ENCODE results near the gene FRMD4A.

The FRMD4A gene

DNA sequence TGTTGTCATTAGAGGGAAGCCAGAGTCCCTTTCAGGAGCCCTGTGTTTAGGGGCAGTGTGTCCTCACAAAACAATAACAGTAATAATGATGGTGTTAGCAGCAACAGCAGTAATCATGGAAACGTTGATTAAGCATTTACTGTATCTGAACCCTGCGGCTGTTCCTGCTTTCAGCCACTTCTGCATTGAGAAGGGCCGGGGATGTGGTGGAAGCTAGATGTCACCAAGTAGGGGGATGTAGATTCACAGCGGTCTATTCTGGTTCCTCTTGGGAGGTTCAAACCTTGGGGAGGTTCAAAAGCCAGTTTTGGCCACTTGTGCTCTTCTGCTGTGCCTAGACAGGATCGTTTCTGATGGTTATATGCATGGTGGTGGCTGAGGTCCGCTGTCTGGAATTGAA is 699.1 kb downstream of the FRMD4A start:
- DNase-seq: no peak

DNA sequence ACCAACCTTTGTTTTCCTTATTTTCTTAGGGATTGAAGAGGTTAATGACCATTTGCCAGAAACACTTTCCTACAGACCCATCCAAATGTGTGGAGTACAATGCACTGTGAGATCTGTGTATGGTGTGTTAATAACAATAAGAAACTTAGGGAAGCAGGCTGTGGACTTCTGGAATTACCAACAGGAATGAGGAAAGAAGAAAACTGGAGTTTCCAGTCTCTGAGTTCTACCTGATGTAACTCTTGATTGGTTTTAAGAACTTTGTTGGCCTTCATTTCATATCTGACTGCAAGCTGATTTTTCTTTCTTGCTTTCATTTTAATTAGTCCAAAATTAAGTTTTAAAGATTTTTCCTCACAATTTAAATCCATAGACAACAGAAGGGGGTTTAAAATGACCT is 700.5 kb downstream of the FRMD4A start:
- DNase-seq: no peak

DNA sequence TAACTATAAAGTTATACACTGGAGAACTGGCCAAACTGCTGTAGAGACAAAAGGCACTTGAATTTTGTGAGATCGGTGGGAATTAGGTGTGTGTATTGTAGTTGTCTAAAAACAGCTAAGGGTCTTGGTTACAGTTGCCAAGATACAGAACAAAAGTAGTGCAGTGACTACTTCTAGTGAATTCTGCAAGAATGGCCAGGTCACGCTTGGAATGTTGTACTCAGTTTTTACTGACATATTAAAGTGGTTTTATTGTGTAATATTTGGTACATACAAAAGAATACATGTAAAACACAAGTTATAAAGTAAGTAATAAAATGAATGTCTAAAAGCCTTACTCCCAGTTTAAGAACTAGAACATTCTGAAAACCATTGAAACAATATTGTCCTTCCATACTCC is 701.6 kb downstream of the FRMD4A start:
- no peak for DNase-seq

DNA sequence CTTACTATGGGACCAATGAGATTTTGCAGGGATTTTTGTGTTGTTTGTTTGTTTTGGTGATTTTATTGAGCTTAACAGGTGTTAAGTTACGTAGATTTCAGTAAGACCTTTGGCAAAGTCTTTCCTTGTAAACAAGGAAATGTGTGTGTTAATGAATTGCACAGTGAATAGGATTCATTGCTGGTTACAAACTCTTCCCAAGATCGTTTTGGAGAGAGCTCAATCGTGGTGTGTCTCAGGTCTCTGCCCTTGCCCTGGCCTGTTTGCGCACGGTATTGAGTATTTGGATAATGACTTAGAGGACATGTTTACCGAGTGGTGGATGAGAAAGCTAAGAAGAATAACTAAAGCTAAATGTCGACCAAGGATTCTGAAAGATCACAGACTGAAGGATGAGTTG is 702.1 kb downstream of the FRMD4A start:
- no peak for DNase-seq

DNA sequence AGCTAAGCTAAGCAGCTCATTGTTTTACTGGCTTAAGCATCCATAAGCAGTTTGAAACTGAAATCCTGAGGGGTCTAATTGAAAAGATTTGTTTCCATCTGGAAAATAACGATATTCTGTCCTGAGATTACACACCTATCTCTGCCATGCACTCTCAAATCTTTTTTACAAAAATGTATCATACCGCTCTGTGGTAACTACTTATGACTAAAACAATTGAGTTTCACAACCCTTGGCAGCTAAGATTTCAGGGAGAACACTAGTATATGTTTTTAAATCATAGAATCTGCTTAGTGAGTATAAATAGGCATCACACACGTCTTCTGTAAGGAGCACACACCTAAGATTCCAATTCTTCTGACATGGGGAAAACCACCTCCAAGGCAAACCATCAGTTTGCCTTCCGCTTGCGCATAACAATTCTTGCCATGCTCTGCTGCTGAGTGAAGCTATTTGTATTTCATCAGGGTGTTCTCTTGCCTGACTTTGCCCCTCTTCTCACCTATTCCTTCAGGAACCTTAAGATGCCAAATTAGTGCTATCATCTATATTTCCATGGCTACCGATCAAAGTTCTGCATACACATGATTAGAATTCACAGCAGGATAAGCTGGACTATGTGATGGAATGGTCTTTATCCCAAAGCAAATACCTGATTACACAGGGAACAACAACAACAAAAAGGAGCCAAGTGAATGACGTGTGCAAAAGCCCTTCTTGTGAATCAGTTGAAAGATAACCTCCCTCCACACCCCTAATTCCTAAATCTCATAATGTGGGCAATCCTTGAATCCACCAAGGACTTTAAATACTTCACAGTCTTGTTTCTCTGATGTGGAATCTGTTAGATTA is 703.0 kb downstream of the FRMD4A start:
- DNase-seq: no peak

DNA sequence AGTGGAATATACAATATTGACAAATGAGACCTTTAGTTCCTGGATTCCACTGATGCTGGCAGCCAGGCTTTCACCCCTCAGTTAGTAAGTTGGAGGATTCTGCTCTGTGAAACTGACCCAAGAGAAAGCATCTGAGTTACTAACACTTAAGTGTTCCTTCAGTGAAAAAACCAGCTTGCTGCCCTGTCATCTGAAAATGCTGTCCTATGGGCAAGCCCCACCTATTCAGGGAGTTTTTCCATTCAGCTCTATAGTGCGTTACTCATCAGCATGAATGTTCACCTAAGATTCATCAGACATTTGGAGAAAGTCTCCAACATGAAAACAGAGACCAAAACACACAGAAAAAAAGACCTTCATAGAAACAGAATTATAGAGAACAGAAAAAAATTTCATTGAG is 706.1 kb downstream of the FRMD4A start:
- no peak for DNase-seq

DNA sequence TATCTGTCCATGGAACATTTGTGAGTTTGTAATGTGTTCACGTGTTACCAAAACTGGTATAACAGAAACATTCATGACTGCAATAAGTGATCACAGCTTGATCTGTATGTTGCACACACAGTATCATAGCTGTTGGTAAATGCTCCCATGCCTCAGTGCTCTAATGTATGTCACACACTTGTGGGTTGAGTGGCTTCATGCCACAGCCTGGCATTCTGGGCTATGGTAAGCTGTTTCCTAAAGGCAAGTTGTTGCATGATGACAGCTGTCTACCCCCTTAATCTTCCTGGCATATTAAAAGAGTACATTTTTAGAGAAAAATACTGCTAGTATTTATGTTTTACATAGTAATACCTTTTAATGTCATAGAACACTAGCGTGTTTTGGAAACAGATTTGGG is 708.8 kb downstream of the FRMD4A start:
- DNase-seq: no peak

DNA sequence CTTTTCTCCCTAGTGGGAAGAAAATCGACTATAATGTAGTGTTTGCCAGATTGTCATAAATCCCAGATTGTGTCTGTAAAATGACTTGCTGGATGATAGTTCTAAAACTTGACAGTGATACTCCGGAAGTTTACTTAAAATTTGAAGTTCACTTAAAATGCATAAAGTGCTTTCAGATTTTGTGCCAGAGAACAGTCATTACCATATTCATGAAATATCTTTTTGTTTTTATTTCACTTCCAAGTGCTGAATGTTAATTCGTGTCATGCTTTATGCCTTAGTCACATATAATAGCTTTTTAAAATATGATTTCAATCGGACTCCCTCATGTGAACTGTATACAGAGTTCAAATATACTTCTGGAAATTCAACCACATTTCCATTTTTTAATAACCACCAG is 713.6 kb downstream of the FRMD4A start:
- DNase-seq: no peak

DNA sequence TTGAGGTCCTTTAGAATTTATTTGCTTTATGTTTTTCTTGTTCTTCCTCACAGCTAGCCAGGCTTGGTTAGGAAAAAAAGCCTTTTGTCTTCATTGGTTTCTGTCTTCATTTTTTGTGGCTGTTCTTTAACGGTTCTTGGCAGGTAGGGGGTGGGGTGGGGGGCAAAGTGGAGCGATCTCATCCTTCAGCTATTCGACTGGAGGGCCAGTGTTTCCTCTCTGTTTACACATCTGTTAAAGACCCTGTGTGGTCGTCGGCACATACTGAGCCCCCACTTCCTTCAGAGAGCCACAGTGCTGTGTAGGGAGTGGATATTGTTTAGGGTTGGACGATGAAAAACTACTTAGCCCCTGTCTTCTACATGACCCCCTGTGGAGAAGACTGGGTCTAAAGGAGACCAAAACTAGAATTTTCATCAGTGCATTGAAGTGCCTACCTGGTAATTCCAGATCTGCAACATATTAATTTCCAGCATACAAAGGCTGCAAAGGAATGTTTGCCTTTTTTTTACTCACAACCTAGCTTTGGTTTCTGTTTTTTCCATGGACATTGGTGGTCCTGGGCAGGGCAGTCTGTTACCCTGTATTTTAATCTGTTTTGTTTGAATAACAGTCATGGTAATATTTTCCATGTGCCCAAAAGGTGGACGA is 714.9 kb downstream of the FRMD4A start:
- DNase-seq: no peak

DNA sequence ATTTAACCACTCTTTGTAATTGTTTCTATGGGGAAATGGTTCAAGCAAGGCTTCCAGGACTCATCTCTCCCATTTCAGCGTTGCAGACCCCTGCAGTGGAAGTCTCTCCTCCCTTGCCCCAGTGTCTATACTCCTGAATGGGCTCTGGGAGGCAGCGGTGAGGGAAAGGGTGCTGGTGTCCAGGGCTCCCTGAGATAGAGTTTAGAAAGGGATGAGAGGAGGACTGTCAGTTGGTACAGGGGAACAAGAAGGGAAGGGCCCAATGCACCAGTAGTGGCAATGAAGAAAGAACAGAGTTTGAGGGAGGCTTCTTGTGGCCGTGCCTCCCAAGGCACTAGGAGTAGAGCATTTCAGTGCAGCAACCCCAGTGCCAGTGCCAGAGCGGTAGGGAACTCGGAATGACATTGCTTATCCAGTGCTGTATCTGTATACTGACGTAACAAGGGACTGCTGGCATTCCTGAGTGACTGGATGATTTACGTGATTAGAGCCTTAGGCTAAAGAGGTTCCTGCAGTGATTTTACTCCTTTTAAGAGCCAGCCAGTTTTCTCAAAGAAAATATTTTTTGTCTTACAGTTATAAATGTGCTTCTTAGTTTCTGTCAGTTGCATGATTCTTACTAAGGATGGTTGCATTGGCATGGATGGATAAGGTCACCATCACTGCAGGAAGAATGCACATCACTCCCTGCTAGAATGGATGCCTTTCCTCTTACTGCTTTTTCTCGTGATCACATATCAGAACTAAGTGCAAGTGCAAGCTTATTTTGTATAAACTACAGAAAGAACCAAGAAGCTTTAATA is 716.0 kb downstream of the FRMD4A start:
- DNase-seq: no peak

DNA sequence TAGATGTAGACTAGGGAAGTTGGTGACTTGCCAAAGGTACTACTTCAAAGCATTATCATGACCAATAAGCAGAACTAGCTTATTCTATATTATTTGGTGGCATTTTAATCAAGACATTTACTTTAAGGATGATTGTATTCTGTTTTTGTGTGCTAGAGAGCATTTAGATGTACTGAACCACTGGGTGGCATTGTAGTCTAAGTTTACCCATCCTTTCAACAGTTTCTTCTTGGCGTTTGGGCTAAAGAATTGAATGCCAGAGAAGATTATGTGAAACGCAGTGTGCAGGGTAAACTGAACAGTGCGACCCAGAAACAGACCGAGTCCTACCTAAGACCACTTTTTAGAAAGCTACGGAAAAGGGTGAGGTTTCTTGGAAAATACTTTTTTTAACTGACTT is 717.2 kb downstream of the FRMD4A start:
- DNase-seq: no peak

DNA sequence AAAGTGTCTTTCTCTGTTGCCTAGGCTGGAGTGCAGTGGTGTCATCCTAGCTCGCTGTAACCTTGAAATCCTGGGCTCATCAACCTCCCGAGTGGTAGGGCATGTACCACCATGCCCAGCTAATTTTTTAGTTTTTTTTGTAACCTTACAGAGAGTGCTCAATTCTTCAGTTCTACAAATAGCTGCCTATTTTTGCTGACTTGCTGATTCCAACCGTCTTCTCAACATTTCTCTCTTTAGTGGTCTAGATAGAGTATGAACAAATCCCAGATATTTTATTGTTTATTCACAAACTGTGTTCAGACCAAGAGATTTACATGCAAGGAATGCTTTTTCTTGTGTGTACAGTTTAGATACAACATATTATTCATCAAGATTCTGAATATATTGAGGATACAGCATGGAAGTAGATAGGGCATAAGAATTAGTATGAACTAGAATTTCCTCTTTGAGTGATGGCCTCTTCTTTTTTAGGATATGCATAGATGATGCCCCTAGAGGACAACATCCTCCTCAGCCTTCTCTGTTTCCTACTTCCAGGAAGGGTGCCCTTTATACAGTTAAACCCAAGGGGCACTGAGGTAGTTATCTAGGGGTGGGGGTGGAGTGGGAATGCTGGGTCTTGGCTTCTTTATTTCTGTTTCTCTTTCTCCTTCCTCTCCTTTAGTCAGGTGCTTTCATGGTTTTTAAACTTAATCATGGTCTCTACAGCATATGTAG is 717.9 kb downstream of the FRMD4A start:
- no peak for DNase-seq

DNA sequence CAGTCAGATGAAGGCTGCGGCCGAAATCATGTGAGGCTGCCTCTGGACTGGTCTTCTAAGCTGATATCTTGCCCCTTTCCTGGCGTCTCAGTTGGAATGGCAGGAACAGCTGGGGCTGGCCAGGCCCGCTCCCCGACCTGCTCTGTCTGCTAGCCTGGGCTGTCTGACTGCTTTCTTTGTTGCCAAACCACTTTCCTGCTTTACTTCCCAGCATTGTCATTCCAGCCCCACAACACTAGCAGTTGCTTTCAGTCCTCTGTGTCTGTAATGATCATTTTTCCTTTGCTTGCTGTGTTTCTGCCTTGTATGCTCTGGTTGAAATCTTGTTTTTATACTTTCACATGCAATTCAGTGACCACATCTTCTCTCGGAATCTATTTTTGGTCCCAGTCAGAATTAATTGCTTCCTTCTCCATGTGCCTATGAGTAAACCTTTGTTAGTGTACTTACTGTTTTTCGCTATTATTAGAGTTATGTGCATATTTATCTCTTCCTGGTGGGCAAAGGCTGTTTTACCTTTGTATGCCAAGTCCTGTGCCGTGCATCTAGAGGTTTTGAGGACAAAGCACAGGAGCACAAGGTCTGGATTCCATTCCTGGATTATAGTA is 722.4 kb downstream of the FRMD4A start:
- peak; percentile 59 for DNase-seq

DNA sequence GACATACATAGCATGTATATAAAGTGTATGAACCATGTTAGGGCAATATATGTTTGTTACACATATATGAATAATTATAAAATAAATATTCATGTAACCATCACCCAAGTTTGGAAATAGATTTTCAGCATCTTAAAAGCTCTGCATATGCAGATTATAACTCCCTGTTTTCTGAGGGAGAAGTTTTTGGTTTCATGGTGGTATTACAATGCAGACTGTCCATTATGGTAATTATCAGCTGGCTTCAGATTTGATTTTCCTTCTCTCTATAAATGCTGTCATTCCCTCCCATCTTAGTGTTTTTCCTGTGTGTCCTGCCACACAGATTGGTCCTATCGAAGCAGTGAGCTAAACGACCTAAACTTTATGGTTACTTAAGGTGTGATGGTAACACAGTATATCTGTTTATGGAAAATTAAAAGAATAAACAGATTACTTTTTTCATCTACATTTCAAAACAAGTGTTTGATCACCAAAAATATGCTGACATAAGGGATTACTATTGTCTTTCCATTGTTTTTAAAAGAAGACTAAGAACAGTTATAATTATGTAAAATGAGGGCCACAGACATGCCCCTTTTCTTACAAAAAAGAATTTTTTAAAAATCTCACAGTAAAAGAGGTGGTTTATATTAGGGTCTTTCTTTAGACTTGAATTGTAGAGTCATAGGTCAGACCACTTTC is 726.2 kb downstream of the FRMD4A start:
- no peak for DNase-seq

DNA sequence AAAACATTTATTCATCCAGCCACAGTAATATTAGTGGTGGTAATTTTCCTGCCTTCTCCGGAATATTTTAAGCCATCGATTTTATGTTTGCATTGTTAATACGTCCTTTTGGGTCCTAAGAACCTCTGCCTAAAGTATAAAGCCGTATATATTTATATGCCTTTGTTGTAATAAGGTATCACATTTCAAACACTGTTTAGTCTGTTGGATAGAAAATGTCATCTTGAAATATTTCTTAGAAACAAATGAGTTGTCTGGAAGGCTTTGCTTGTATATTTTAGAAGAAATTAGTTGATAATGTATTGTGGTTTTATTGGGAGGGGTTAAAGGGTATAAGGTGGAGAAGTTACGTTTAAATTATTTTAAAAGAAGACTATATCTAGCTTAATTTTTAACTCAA is 732.8 kb downstream of the FRMD4A start:
- no peak for DNase-seq

DNA sequence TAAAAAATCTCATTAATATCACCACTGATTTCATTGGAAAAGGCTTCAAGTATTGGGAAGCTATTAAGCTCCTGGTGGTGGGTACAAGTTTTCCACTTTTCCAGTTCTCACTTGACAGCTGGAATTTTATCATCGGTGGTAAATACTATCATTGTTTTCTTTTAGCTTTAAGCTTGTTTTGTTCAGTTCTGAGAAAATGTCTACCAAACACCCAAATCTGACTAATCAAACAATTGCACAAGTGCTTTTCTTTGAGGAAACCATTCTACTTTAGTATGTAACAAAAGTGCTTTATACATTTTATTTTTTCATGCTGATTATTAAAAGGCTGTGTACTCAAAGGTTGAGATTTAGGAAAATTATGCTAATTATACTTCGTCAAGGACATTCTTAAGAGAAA is 736.1 kb downstream of the FRMD4A start:
- no peak for DNase-seq
